Measurements from ENCODE around the gene TSFM.

TSFM gene

DNA sequence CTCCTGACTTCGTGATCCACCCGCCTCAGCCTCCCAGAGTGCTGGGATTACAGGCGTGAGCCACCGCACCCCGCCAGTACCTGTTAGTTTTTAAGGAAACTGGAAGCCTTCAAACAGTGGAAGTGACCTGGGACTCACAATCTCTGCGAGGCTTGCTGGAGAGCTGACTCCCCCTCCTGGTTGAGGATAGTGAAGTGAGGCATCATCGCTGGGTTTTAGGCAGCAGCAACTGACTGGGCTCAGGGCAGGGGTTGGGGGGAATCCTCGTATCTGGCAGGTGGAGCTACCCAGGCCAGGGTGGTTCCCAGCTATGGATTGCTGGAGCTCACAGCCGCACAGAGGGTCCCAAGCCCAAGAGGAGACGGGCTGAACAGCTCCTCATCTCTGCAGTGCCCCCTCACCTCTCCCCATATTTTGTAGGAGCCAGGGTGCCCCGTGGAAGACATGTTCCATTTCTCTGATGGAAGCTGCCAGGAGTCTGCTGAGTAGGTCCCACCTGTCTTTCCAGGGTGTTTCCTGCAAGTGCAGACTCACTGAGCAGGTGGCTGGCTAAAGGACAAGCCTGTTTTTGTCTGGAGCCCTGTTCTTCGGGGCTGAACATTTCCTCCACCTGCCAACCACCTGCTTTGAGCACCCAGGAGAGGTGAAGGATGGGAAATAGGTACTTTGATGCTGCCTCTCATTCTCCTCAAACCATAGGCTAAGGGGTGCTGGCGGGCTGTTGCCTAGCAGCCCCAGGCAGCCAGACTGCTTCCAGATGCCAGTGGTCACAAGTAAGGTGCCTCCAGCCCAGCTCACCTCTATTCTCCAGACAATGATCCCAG is 32.8 kb downstream of the TSFM start:
- H3K79me2 ChIP-seq (ENCODE audit: control insufficient read depth, low read length): no peaks in the 10 kb centered on the region
- TF ChIP-seq, protein P1, sequence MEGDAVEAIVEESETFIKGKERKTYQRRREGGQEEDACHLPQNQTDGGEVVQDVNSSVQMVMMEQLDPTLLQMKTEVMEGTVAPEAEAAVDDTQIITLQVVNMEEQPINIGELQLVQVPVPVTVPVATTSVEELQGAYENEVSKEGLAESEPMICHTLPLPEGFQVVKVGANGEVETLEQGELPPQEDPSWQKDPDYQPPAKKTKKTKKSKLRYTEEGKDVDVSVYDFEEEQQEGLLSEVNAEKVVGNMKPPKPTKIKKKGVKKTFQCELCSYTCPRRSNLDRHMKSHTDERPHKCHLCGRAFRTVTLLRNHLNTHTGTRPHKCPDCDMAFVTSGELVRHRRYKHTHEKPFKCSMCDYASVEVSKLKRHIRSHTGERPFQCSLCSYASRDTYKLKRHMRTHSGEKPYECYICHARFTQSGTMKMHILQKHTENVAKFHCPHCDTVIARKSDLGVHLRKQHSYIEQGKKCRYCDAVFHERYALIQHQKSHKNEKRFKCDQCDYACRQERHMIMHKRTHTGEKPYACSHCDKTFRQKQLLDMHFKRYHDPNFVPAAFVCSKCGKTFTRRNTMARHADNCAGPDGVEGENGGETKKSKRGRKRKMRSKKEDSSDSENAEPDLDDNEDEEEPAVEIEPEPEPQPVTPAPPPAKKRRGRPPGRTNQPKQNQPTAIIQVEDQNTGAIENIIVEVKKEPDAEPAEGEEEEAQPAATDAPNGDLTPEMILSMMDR (IDR thresholded peaks at IDR 0.05; ENCODE audit: low read depth, low read length, poor library complexity, severe bottlenecking): no peak
- no peaks in the 10 kb centered on the region for H3K27me3 ChIP-seq (ENCODE audit: control insufficient read depth, low read length)
- H3K4me1 ChIP-seq (ENCODE audit: control insufficient read depth, low read length): no peaks in the 10 kb centered on the region
- no peak overlapping the region for H3K27ac ChIP-seq (ENCODE audit: low read depth, low read length)
- no peak overlapping the region for H3K4me2 ChIP-seq (ENCODE audit: low read length)
- no peak overlapping the region for H3K4me3 ChIP-seq (ENCODE audit: low read length)
- no peaks in the 10 kb centered on the region for H3K9me3 ChIP-seq (ENCODE audit: control insufficient read depth, insufficient read depth, low read length)
- H3K9me2 ChIP-seq (replicated peaks; ENCODE audit: control insufficient read depth, low read length): no peaks in the 10 kb centered on the region
- no peaks in the 10 kb centered on the region for H3K36me3 ChIP-seq (ENCODE audit: control insufficient read depth, low read length)
- no peaks in the 10 kb centered on the region for H3F3A ChIP-seq (ENCODE audit: control insufficient read depth, insufficient read depth)
- H4K20me1 ChIP-seq (ENCODE audit: control insufficient read depth, insufficient read depth, low read depth, low read length): no peaks in the 10 kb centered on the region

DNA sequence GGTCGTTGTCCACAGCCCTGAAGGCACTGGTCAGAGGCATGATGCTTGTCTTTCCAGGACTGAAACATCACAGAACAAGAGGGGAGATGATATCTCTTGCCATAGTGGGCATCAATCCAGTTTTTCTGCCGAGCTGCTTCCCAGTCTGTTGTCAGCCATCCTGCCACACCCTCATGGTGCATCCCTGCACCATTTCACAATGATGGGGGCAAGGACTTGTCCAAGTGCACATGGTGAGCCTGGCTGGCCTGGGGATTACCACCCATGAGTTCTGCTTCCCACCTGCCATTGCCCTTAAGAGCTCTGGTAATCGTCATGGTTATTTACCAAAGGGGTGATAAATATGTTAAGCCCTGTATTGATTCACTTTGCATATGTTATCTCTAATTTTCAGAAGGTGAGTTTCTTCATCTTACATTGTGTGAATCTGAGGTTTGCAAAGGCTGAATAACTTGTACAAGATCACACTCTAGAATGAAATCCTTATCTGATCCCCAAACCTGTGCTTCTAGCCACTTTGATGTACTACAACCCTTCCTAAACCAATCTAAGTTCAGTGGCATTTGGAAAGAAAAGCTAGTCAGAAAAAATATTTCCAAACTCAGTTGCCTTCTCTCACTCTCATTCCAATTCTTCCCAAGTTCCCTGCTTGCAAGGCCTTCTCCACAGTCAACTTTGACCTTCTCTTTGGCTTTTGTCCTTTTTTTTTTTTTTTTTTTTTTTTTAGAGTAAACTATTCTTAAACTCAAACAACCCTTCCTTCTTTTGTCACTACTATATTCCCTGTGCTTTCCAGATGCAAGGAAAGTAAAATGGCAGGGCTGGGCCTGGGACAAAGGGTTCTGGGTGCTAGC is 33.6 kb downstream of the TSFM start:
- no peaks in the 10 kb centered on the region for H3K36me3 ChIP-seq (ENCODE audit: control insufficient read depth, low read length)
- H3K4me1 ChIP-seq (ENCODE audit: control insufficient read depth, low read length): no peaks in the 10 kb centered on the region
- TF ChIP-seq, protein P1 (IDR thresholded peaks at IDR 0.05; ENCODE audit: low read depth, low read length, poor library complexity, severe bottlenecking): no peak
- no peak for TF ChIP-seq EZH2phosphoT487 (IDR thresholded peaks at IDR 0.05; ENCODE audit: borderline replicate concordance, low read length)
- no peak overlapping the region for H3K4me2 ChIP-seq (ENCODE audit: low read length)
- no peaks in the 10 kb centered on the region for H3F3A ChIP-seq (ENCODE audit: control insufficient read depth, insufficient read depth)
- no peaks in the 10 kb centered on the region for H3K79me2 ChIP-seq (ENCODE audit: control insufficient read depth, low read length)
- no peak overlapping the region for H3K27ac ChIP-seq (ENCODE audit: low read depth, low read length)
- no peak overlapping the region for H3K4me3 ChIP-seq (ENCODE audit: low read length)
- no peaks in the 10 kb centered on the region for H3K27me3 ChIP-seq (ENCODE audit: control insufficient read depth, low read length)
- H3K9me2 ChIP-seq (replicated peaks; ENCODE audit: control insufficient read depth, low read length): no peaks in the 10 kb centered on the region
- H3K9me3 ChIP-seq (ENCODE audit: control insufficient read depth, insufficient read depth, low read length): no peaks in the 10 kb centered on the region
- H4K20me1 ChIP-seq (ENCODE audit: control insufficient read depth, insufficient read depth, low read depth, low read length): no peaks in the 10 kb centered on the region

- H3K4me2 ChIP-seq (ENCODE audit: low read length): no peak overlapping the region
- no peak overlapping the region for H3K27ac ChIP-seq (ENCODE audit: low read depth, low read length)
- H3K36me3 ChIP-seq (ENCODE audit: control insufficient read depth, low read length): no peaks in the 10 kb centered on the region
- H3F3A ChIP-seq (ENCODE audit: control insufficient read depth, insufficient read depth): no peaks in the 10 kb centered on the region
- no peaks in the 10 kb centered on the region for H4K20me1 ChIP-seq (ENCODE audit: control insufficient read depth, insufficient read depth, low read depth, low read length)
- H3K4me1 ChIP-seq (ENCODE audit: control insufficient read depth, low read length): no peaks in the 10 kb centered on the region
- no peaks in the 10 kb centered on the region for H3K79me2 ChIP-seq (ENCODE audit: control insufficient read depth, low read length)
- no peaks in the 10 kb centered on the region for H3K27me3 ChIP-seq (ENCODE audit: control insufficient read depth, low read length)
- TF ChIP-seq EZH2phosphoT487 (IDR thresholded peaks at IDR 0.05; ENCODE audit: borderline replicate concordance, low read length): no peak
- TF ChIP-seq, protein P1 (IDR thresholded peaks at IDR 0.05; ENCODE audit: low read depth, low read length, poor library complexity, severe bottlenecking): no peak
- H3K9me3 ChIP-seq (ENCODE audit: control insufficient read depth, insufficient read depth, low read length): no peaks in the 10 kb centered on the region
- H3K4me3 ChIP-seq (ENCODE audit: low read length): no peak overlapping the region
- no peaks in the 10 kb centered on the region for H3K9me2 ChIP-seq (replicated peaks; ENCODE audit: control insufficient read depth, low read length)
These were observed 34.2 kb downstream of the TSFM start for GRCh38 chr12:57816855-57817151.

All from DOHH2 (cell line).